HepG2 (cell line): Measurements from ENCODE around the gene DNAJC5. TPM values are rescaled to one million over a fixed set of nuclear protein-coding genes. Genes with fewer than 3 reads are reported as not detected.

Experiments used
- ARID4A ChIP-seq: sonication (generic); formaldehyde crosslinking; IDR thresholded peaks from 2 replicates; pipeline ENCODE4 v1.5.0; 2020; ENCODE audit warnings: mild to moderate bottlenecking, missing genetic modification reagents, borderline replicate concordance
- FOSL2 ChIP-seq: sonication (generic); formaldehyde crosslinking; IDR thresholded peaks from 2 replicates; pipeline ENCODE4 v1.4.0; 2020; ENCODE audit warnings: missing genetic modification reagents
- GATAD1 ChIP-seq: IDR thresholded peaks from 2 replicates; pipeline ENCODE4 v1.6.1; 2016; ENCODE audit warnings: missing genetic modification reagents, missing compliant biosample characterization
- HMGA1 ChIP-seq: sonication (generic); formaldehyde crosslinking; conservative IDR thresholded peaks from 2 replicates; pipeline ENCODE4 v1.4.0; 2020; ENCODE audit warnings: missing genetic modification reagents
- KAT8 ChIP-seq: IDR thresholded peaks from 2 replicates; pipeline ENCODE4 v1.6.1; 2016; ENCODE audit warnings: missing genetic modification reagents, missing compliant biosample characterization
- MAX ChIP-seq: IDR thresholded peaks from 2 replicates; pipeline ENCODE4 v1.6.1; 2012; ENCODE audit warnings: inconsistent platforms
- MEIS1 ChIP-seq: sonication (generic); formaldehyde crosslinking; IDR thresholded peaks from 2 replicates; pipeline ENCODE4 v1.9.0; 2021; ENCODE audit warnings: mild to moderate bottlenecking, missing genetic modification reagents, moderate library complexity, borderline replicate concordance
- MLLT10 ChIP-seq: sonication (generic); formaldehyde crosslinking; IDR thresholded peaks from 2 replicates; pipeline ENCODE4 v1.4.0; 2020; ENCODE audit warnings: missing genetic modification reagents
- SIN3A ChIP-seq: IDR thresholded peaks from 2 replicates; pipeline ENCODE4 v1.6.1; 2011; ENCODE audit warnings: low read depth, mild to moderate bottlenecking, control low read depth, low read length, borderline replicate concordance
- TBX3 ChIP-seq: fragments of 450-650 bp; IDR thresholded peaks from 2 replicates; pipeline ENCODE4 v1.6.1; 2017; ENCODE audit warnings: antibody characterized with exemption, mild to moderate bottlenecking, inconsistent platforms, borderline replicate concordance
- ZBTB46 ChIP-seq: sonication (generic); formaldehyde crosslinking; IDR thresholded peaks from 2 replicates; pipeline ENCODE4 v1.4.0; 2020; ENCODE audit warnings: mild to moderate bottlenecking, missing genetic modification reagents, borderline replicate concordance
- ZNF101 ChIP-seq: sonication (generic); formaldehyde crosslinking; IDR thresholded peaks from 2 replicates; pipeline ENCODE4 v1.4.0; 2020; ENCODE audit warnings: mild to moderate bottlenecking, low read depth, missing genetic modification reagents, borderline replicate concordance
- ZNF24 ChIP-seq: fragments of 450-650 bp; IDR thresholded peaks from 2 replicates; pipeline ENCODE4 v1.6.1; 2017; ENCODE audit warnings: antibody characterized with exemption, mild to moderate bottlenecking
- ZNF710 ChIP-seq: sonication (generic); formaldehyde crosslinking; IDR thresholded peaks from 2 replicates; pipeline ENCODE4 v1.5.0; 2020; ENCODE audit warnings: mild to moderate bottlenecking, missing genetic modification reagents, borderline replicate concordance
- polyA plus RNA-seq, 8 experiments: library from polyadenylated mRNA; depleted of rRNA in 3 of 8; stranded (reverse) in 7 of 8; unstranded in 1 of 8; fragments of >200 nt; fragmentation: Illumina TruSeq in 4 of 8; extraction: Trizol in 4 of 8; gene quantifications; 2 replicates each; pipeline versions ENCODE4 v1.2.1 to v1.2.3, GENCODE V29; 2011 to 2016; ENCODE audit warnings: low read depth in 4 of 8, missing spikeins in 1 of 8, mixed read lengths in 1 of 8; ENCODE audit not compliant: insufficient read depth in 1 of 8
- total RNA-seq, 5 experiments: library from RNA; depleted of rRNA; stranded (reverse); fragments of >200 nt; fragmentation: Illumina TruSeq; extraction: Trizol; gene quantifications; 2 replicates each; pipeline ENCODE4 v1.2.3, GENCODE V29; 2016; ENCODE audit warnings: low read depth in 1 of 5
- TF ChIP-seq, protein P1 (sequence below): sonication (generic); formaldehyde crosslinking; IDR thresholded peaks from 2 replicates; pipeline ENCODE4 v1.4.0; 2020; ENCODE audit warnings: low read depth, missing genetic modification reagents
- TF ChIP-seq, protein P2 (sequence below): IDR thresholded peaks from 2 replicates; pipeline ENCODE4 v1.6.1; 2016

DNAJC5 gene
- total and polyA plus RNA-seq, 2 of the 13 experiments (the other 11 are each of a cell fraction or from before 2014, with no cell fraction given) = 42.8 to 64.5 TPM

GRCh38 chr20:63977739-63978276 is 82.9 kb downstream of the DNAJC5 start (continued):
- TF ChIP-seq ZBTB46 = no peak
- no peak for TF ChIP-seq HMGA1 (CRISPR knock-in tag)
- 0 out of 2 replicates have a peak, but pooled peaks have one; percentile 12 for TF ChIP-seq TBX3
- peak; percentile 80 for TF ChIP-seq GATAD1
- 0 out of 2 replicates have a peak, but pooled peaks have one; percentile 35 for TF ChIP-seq KAT8 (CRISPR knock-in tag)
- TF ChIP-seq ZNF24 = no peak
- TF ChIP-seq ZNF101 (CRISPR knock-in tag) = 0 out of 2 replicates have a peak, but pooled peaks have one; percentile 21
- no peak for TF ChIP-seq MLLT10
- TF ChIP-seq, protein P1, sequence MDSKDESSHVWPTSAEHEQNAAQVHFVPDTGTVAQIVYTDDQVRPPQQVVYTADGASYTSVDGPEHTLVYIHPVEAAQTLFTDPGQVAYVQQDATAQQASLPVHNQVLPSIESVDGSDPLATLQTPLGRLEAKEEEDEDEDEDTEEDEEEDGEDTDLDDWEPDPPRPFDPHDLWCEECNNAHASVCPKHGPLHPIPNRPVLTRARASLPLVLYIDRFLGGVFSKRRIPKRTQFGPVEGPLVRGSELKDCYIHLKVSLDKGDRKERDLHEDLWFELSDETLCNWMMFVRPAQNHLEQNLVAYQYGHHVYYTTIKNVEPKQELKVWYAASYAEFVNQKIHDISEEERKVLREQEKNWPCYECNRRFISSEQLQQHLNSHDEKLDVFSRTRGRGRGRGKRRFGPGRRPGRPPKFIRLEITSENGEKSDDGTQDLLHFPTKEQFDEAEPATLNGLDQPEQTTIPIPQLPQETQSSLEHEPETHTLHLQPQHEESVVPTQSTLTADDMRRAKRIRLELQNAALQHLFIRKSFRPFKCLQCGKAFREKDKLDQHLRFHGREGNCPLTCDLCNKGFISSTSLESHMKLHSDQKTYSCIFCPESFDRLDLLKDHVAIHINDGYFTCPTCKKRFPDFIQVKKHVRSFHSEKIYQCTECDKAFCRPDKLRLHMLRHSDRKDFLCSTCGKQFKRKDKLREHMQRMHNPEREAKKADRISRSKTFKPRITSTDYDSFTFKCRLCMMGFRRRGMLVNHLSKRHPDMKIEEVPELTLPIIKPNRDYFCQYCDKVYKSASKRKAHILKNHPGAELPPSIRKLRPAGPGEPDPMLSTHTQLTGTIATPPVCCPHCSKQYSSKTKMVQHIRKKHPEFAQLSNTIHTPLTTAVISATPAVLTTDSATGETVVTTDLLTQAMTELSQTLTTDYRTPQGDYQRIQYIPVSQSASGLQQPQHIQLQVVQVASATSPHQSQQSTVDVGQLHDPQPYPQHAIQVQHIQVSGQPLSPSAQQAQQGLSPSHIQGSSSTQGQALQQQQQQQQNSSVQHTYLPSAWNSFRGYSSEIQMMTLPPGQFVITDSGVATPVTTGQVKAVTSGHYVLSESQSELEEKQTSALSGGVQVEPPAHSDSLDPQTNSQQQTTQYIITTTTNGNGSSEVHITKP = peak; percentile 75; the same call in 1 of the 2 replicates
- TF ChIP-seq, protein P2, sequence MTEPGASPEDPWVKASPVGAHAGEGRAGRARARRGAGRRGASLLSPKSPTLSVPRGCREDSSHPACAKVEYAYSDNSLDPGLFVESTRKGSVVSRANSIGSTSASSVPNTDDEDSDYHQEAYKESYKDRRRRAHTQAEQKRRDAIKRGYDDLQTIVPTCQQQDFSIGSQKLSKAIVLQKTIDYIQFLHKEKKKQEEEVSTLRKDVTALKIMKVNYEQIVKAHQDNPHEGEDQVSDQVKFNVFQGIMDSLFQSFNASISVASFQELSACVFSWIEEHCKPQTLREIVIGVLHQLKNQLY = peak; percentile 73; the same call in 1 of the 2 replicates
- TF ChIP-seq FOSL2 = peak; percentile 99
- TF ChIP-seq ARID4A (CRISPR knock-in tag) = peak; percentile 87
- peak; percentile 59; the same call in 1 of the 2 replicates for TF ChIP-seq ZNF710 (CRISPR knock-in tag)
- peak; percentile 94; the same call in 1 of the 2 replicates for TF ChIP-seq SIN3A
- TF ChIP-seq MEIS1 (CRISPR knock-in tag) = peak; percentile 98
- peak; percentile 93 for TF ChIP-seq MAX
